GM19351 (cell line): Measurements from ENCODE around the gene SSH2.

Experiments
- ATAC-seq: cut with Tn5 transposase; IDR thresholded peaks from one replicate; pipeline ENCODE4 v1.9.1; 2021; ENCODE audit warnings: mild to moderate bottlenecking, moderate library complexity; ENCODE audit not compliant: unreplicated experiment

The SSH2 gene

DNA sequence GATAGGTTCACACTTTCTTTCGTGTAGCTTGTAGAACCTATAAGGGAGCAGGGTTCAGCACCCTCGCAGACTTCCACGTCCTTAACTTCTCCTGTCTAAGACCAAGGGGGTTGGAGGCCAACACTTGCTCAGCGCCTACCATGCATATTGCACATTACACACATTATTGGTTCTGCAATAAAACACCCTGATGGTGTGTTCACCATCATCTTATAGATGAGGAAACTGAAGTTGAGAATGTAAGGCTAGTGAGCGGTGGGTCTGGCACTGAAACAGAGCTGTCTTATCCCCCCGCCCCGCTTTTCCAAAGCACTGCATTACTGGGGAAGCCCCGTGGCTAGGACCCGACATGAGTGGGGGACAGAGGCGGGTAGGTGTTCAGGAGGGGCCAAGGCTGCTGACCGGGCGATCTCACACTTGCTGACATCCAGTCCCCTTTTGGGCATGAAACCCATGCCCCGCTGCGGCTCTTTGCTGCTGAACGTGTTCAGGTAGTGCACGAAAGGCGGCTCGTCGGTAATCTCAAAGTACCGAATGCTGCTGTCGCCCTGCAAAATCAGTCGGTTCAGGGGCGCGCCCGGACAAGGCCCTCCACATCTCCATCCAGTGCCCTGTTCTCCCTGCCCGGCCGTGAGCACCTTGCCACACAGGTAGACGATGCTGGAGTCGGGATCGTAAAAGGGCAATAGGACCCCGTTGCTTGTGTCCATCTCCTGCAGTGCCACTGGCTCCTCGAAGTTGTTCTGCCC, 313.6 kb downstream of the SSH2 start:
- ATAC-seq, result no peak

DNA sequence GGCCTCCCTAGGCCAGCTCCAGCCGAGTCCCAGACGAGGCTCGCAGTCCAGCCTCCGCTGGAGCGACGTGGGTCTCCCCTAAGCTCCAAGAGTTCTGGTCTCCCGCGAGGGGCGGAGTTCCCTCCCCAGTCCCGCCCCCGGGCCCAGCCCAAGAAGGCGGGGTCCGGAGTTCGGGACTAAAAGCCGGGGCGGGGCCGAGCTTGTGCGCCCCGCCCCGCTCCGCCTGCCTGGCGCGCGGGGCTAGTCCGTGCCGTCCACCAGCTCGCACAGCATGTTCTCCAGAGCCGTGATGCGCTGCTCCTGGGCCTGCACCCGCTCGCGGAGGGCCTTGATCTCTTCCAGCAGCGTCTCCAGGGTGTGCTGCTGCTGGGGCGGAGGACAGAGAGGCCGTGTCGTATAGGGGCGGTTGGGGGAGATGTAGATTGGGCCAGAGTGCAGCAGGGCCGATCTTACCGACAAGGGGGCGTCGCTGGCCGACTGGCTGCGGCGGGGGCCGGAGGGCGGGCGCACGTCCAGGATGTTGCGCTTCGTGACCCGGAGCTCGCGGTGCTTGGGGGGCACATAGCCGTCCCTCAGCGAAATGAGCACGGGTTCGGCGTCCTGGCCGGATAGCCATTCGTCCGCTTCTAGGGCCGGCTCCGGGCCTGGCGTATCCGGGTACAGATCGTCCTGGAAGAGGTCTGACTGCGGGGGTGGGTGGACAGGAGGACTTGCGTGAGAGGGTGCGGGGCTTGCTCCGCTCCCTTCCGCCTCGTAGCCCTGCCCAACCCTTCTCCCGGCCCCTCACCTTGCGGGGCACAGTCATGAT, 314.3 kb downstream of the SSH2 start:
- peak; percentile 54 for ATAC-seq

DNA sequence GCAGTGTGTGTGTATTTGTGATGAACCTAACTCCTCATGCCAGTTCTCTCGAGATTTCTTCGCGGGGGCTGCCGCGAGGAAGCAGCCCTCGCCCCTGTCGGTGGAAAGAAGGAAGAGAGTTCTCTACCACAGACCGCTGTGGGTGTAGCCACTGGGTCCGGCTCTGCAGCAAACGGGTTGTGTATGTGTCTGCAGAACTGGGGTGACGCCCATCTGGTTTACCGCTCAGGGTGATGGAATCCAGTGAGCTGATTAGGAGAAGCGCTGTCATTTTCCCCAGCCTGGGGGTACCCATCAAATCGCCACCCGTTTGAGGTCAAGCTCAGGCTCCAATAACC, 315.0 kb downstream of the SSH2 start:
- ATAC-seq, result no peak

DNA sequence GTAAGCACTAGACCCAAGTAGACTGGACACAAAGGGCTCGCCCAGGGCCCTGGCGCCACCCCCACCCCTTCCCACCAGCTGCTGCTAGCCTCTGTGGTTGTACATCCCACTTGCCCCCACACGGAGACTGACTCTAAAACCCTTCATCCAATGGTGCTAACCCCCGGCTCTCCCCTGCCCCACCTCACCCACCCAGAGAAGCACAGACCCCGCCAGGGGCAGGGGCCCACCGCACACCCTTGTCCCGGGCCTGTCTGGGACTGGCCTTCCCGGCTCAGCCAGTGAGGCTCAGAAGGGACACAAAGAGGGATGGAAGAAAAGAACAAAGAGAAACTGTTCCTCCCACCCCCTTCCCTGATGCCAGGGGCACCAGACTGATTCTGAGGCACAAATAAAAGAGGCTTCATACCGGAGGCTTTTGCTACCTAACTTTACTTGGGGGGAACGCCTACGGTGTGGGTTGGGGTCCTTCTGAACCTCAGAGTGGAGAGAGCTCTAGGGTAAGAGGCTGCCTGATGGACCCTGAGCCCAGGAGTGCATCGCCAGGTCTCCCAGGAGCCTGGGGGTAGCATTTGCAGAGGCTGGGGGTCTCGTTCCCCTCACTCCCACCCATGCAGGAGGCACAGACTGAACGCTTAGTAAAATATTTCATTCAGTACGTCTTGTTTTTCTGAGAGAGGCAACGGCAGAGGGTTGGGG, 315.5 kb downstream of the SSH2 start:
- ATAC-seq, result no peak

DNA sequence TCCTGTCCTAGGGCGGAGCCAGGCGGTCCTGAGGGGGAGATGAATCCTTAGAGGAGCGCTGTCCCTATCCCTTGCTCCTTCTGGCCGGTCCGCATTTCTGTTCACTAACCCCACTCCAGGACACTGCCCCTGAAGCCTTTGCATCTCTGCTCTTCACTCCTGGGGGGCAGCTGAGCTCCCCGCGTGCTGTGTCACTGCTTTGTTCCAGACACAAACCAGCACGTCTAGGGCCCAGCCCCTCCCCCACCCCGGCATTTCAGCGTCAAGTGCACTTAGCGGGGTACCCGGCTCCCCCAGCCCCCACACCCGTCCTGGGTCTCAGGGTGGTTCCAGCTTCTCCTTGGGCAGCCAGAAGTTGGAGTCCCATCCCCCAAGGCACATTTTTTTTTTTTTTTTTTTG, 316.2 kb downstream of the SSH2 start:
- no peak for ATAC-seq

DNA sequence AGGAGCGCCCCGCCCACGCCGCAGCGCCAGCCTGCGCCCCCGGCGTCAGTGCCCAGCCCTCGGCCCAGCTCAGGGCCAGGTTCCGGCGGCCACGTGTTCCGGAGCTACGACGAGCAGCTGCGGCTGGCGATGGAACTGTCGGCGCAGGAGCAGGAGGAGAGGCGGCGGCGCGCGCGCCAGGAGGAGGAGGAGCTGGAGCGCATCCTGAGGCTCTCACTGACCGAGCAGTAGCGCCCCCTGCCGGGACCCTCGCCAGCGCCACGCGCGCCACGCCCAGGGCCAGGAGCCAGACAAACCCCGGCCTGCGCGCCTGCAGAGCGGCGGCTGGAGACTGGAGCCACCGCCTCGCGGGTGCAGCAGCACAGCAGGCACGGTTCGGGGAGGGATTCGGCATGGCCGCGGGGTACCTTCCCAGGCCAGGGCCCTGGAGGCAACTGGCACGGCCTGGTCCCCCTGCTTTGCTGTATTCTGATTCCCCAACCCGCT, 316.6 kb downstream of the SSH2 start:
- no peak for ATAC-seq

DNA sequence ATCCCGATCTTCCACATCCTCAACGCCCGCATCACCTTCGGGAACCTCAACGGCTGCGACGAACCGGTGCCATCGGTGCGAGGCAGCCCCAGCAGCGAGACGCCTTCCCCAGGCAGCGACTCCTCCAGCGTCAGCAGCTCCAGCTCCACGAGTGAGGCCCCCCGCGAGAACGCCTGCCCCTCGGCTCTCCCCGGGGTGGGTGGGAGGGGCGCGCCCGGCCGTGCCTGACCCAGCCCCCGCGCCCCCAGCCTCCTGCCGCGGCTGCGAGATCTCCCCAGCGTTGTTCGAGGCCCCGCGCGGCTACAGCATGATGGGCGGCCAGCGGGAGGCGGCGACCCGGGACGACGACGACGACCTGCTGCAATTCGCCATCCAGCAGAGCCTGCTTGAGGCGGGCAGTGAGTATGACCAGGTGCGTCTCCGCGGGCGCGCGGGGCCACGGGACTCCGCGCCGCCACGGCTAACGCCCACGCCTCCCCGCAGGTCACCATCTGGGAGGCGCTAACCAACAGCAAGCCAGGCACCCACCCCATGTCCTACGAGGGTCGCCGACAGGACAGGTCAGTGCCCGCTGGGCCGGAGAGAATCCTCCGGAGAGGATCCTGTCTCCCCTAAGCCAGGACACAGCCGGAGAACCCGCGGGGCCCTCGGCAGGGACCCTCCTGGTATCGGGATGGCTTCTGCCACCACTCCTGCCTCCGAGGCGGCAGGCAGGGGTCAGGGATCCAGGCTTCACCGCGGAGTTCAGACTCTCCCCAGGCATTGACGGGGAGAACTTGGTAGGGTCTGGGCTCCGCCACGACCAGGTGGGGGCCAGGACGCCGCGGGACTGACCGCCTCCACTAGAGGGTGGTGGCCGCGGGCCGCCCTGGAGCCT, 317.4 kb downstream of the SSH2 start:
- ATAC-seq, result no peak

DNA sequence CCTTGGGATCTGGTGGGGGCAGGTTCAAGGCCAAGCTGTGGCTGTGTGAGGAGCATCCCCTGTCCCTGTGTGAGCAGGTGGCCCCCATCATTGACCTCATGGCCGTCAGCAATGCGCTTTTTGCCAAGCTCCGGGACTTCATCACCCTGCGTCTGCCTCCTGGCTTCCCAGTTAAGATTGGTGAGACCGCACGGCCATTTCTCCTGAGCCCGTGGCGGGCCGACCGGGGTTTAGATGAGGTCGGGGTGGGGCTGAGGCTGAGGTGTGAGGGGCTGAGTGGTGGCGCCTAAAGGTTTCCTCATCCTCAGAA, 318.0 kb downstream of the SSH2 start:
- ATAC-seq, result no peak

DNA sequence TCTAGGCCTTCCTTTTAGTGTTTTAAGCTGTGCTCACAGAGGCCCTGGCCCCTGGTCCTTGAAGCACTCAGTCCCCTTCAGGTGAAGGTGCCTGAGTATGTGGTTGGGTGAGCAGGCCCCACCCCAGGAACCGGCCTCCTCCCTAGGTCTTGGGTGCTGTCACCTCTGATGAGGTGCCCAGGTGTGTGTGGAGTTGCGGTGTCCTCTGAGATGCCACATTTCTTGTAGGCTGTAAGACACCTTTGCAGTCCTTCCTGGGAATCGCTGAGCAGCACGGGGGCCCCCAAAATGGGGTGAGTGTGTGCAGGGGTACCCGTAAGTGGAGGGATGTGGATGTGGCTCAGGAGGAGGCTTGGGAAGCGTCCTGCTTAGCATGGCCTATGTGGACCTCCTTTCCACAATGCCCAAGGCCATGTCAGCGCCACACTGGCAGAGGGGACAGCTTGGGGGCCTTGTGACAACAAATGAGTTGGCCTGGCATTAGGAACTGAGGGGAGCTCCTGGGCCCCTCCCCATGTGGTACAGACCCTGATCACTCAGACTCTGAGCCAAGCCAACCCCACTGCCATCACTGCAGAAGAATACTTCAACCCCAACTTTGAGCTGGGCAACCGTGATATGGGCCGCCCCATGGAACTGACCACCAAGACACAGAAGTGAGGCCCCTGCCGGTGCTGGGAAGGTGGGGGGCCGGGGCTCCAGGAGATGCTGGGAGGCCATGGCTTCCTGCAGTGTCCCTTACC, 318.5 kb downstream of the SSH2 start:
- ATAC-seq, result no peak

DNA sequence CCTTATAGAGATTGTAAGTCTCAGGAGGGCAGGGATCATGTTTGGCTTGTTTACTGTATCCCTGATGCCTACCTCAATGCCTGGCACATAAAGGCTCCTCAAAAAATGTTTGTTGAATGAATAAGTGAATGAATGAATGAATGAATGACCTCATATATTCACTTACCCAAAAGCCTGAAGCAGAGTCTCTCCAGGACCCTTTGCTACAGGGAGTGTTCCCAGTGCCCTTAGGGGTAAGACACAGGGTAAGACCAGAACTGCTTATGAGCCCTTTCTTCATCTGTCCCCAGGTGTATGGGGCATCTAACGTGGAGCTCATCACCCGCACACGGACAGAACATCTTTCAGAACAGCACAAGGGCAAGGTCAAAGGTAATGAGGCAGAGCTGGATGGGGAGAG, 319.6 kb downstream of the SSH2 start:
- no peak for ATAC-seq

DNA sequence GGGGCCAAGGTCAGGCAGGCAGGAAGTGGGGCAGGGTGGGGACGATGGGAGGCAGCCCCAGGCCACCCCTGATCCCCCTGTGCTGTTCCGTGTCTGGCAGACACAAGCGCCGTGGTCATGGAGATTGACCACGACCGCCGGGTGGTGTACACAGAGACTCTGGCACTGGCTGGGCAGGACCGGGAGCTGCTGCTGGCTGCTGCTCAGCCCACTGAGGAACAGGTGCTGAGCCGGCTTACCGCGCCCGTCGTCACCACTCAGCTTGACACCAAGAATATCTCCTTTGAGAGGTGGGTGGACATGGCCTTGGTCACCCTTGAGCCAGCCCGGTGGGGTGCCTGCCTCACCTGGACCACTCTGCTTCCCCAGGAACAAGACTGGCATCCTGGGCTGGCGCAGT, 321.0 kb downstream of the SSH2 start:
- ATAC-seq, result no peak

DNA sequence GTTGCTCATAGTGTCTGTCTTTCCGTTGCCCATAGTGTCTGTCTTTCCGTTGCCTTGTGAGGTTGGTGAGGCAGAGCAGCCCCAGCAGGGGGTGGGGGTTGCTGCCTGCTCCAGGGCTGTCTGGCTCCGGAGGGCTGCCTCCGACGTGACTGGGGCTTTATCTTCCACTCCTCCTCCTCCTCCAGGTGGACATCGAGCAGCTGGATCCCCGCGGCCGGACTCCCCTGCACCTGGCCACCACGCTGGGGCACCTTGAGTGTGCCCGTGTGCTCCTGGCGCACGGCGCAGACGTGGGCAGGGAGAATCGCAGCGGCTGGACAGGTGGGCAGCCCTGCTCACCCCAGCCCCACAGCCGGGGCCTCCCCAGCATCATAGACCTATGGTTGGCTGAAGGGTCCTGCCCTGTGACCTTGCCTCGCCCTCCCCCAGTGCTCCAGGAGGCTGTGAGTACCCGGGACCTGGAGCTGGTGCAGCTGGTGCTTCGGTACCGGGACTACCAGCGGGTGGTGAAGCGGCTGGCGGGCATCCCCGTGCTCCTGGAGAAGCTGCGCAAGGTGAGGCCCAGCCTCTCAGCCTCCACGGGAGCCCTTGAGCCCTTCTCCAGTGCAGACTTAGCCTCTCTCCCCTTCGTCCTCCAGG, 322.4 kb downstream of the SSH2 start:
- no peak for ATAC-seq

DNA sequence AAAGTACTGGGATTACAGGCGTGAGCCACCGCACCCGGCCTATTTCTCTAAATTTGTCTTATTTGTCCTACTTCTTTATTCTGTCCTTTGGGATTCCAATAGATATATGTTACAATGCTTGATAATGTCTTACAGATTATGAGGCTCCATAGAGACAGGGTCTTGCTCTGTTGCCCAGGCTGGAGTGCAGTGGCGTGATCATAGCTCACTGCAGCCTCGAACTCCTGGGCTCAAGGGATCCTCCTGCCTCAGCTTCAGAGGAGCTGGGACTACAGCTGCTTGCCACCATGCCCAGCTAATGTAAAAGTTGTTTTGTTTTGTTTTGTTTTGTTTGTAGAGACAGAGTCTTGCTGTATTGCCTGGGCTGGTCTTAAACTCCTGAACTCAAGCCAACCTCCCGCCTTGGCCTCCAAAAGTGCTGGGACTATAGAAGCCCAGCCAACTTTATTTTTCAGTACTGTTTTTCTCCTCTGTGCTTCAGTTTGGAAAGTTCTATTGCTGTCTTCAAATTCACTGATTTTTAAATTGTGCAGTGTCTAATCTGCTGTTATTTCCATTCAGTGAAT, 326.8 kb downstream of the SSH2 start:
- ATAC-seq, result no peak

DNA sequence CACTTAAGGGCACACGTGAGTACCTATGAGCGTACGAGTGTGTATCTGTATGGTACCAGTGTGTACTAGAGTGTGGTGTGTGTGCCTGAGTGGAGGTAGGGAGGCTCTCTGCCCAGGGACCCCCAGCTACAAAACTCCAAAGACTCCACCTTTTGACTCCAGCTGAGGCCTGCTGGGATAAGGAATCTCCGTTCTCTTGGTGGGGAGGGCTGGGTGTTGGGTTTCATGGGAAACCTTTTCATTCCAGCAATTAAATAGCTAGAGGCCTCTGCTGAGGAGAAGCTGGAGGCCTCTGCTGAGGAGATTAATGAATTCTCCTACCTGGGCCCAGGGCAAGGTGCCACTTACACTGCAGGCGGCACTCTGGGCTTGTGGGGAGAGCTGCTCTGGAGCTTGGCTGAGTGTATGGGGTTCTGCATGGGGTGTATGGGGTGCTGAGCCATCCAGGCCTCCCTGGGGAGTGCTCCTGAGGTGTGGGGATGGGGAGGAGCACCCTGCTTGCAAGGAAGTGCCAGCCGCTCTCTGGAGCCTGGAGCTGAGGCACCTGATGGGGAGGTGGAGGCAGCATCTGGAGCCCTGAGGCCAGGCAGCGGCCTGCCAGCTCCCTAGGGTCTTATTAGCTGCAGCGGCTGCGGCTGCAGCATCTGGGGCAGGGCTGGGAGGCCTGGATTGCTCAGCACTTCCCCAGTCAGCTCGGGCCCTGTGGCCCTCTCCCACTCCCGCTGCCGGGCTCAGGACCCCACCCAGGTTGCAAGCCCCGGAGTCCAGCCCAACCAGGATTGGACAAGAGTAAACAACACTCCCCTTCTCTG, 332.5 kb downstream of the SSH2 start:
- ATAC-seq, result no peak

DNA sequence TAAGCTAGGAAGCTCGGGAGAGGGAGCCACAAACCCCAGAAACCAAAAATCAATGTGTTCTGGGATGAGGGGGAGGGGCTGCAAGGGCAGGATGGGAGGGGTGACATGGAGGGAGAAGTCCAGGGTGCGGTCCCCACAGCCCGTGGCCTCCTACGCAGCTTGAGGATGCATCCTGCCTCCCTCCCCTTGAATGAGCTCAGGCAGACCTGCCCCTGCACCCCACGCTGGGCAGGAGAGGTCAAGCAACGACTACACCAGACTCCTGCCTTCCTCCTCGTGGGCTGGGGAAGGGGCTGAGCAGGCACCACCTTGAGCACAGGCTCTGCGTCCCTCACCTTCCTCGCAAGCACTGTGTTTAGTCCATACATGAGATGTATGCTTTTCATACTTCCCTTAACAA, 333.2 kb downstream of the SSH2 start:
- ATAC-seq, result no peak

DNA sequence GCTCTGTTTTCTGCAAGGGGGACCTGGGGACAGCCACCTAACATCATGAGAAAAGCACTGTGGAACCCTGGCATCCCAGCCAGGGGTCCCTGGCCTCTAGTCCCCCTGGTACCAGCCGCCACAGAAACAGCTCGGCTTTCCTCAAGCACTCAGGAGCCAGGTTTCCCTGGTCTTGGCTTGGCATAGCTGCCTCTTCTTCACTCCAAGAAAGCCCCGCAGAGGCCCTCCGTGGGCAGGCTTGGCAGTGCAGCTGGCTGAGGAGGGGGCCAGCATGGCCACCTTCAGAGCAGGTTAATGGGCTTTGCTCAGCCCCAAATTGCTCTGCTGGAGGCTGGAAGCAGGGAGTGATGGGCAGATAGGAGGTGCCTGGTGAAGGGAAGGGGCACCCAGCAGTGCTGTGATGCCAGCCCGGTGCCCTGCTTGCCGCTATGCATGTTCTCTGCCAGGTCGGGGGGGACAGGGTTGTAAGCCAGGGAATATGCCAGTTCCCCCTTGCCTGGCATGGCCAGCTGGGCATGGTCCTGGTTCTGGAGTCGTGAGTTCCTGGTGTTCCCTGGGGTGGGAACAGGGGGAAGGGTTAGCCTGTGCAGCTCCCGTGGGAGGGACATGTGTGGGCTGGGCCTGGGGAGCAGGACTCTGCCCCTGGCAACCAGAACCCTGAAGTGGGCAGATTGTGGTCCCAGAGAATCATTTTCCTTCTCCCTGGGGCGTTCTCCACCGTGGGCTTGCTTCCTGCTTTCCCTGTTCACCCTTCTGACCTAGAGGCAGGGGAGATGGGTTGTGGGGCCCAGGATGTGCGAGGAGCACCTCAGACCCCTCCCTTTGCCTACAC, 333.9 kb downstream of the SSH2 start:
- ATAC-seq, result no peak

DNA sequence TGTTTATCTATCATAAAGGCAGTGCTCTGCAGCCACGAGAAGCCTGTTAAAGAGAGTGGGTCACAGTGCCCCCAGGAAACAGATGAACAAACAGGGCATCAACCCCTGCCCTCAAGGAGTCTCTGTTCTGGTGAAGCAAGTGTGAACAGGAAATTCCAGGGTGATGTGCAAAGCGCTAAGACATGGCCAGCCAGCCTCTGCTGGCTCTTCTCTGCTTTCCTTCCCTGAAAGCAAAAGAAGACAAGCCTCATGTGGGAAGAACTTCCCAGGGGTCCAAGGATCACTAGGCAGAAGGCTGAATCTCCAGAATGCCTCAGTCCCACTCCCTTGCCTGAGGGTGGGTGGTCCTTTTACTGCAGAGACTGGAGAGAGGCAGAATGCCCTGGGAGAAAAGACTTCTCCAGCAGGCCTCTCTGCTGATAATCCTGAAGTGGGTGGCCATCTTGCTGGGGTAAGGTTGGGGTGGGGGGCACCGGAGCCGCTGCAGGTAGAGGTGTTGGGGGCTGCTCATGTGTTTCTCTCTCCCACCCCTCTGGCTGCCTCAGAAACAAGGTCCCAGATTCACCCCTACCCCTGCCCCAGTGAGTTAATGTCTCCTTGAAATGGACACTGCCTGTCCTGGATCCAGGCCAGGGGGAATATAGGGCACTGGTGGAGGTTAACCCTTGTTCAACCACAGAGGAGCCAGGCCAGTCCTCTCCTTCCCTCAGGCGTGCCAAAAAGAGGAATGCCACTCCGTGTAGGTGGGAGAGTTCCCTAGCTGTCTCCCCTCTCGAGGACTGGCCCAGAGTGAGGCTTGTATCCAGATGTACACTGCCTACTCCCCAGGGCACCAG, 334.7 kb downstream of the SSH2 start:
- ATAC-seq, result no peak
